PFSK-1 (cell line): ENCODE data around the gene KIRREL3.

Experiments
- FOXP2 ChIP-seq: optimal IDR thresholded peaks from 2 replicates; pipeline ENCODE3; 2011; ENCODE audit warnings: borderline replicate concordance, control low read depth, inconsistent platforms; ENCODE audit not compliant: insufficient read depth; ENCODE audit errors: extremely low read length, extremely low read depth
- POLR2AphosphoS5 ChIP-seq: IDR thresholded peaks from 2 replicates; pipeline ENCODE4 v1.6.1; 2012; ENCODE audit warnings: low read depth, mild to moderate bottlenecking, control low read depth, low read length, moderate library complexity
- REST ChIP-seq, 2 experiments: IDR thresholded peaks; 2 replicates each; pipeline versions ENCODE4 v1.6.1 to v1.8.0; 2011 to 2012; ENCODE audit warnings: low read depth in 2 of 2, low read length in 2 of 2, control low read depth in 1 of 2, inconsistent platforms in 1 of 2, mild to moderate bottlenecking in 1 of 2, moderate library complexity in 1 of 2; ENCODE audit not compliant: insufficient read depth in 1 of 2
- SIN3A ChIP-seq: IDR thresholded peaks from 2 replicates; pipeline ENCODE4 v1.6.1; 2012; ENCODE audit warnings: mild to moderate bottlenecking, low read length, moderate library complexity, borderline replicate concordance; ENCODE audit not compliant: insufficient read depth
- TAF1 ChIP-seq: IDR thresholded peaks from 2 replicates; pipeline ENCODE4 v1.6.1; 2012; ENCODE audit warnings: low read length, control low read depth, borderline replicate concordance; ENCODE audit not compliant: insufficient read depth

Gene KIRREL3

GRCh38 chr11:126512741-126513715 lies 487.5 kb downstream of the KIRREL3 start:
- TF ChIP-seq FOXP2 (no peak), POLR2AphosphoS5 (no peak), SIN3A (no peak), REST (IDR thresholded peaks at IDR 0.05; ENCODE audit: insufficient read depth in 1 of 2, low read depth in 2 of 2, low read length in 2 of 2) (no peak), TAF1 (no peak)

GRCh38 chr11:126512251-126512650 lies 488.3 kb downstream of the KIRREL3 start:
- no peak for TF ChIP-seq FOXP2
- no peak for TF ChIP-seq REST (IDR thresholded peaks at IDR 0.05; ENCODE audit: insufficient read depth in 1 of 2, low read depth in 2 of 2, low read length in 2 of 2)
- no peak for TF ChIP-seq SIN3A
- TF ChIP-seq POLR2AphosphoS5 = no peak
- TF ChIP-seq TAF1 = no peak

- TF ChIP-seq POLR2AphosphoS5 = no peak
- no peak for TF ChIP-seq FOXP2
- TF ChIP-seq REST (IDR thresholded peaks at IDR 0.05; ENCODE audit: insufficient read depth in 1 of 2, low read depth in 2 of 2, low read length in 2 of 2) = no peak
- no peak for TF ChIP-seq SIN3A
- no peak for TF ChIP-seq TAF1
Observed at GRCh38 chr11:126511475-126512115, 489.0 kb downstream of the KIRREL3 start.

- TF ChIP-seq FOXP2 (no peak), REST (IDR thresholded peaks at IDR 0.05; ENCODE audit: insufficient read depth in 1 of 2, low read depth in 2 of 2, low read length in 2 of 2) (peak; percentile 84 to 92), SIN3A (no peak), TAF1 (no peak)
Observed at GRCh38 chr11:126510621-126511370, 489.8 kb downstream of the KIRREL3 start.
